ENCODE results near the gene GAK. TPM values are rescaled to one million over a fixed set of nuclear protein-coding genes. Genes with fewer than 3 reads are reported as not detected.

GAK gene
- polyA plus RNA-seq, 1 of the 3 experiments (the other 2 are of a cell fraction) = 35.9 TPM

DNA sequence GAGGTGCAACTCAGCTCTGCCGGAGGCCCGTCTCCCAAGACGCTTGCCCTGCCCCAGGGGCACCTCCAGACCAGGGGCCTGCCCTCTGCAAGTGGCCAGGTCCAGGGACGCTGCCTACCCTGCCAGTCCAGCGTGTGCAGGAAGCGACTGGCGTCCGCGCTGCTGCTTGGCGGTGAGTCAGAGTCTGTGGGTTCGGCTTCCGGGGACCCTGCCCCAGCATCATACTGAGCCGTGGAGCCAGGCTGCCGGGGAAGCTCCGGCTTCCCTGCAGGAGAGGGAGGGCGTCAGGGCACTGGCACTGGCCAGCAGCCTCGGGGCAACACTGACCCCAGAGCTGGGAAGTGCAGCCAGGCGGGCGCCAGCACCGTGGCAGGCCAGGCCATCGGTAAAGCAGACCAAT, 63.7 kb downstream of the GAK start:
- WGBS (ENCODE audit: low lambda C conversion rate) = no CpG with 5 or more reads among the region's 21 CpGs
- CTCF ChIA-PET = no interaction called here

DNA sequence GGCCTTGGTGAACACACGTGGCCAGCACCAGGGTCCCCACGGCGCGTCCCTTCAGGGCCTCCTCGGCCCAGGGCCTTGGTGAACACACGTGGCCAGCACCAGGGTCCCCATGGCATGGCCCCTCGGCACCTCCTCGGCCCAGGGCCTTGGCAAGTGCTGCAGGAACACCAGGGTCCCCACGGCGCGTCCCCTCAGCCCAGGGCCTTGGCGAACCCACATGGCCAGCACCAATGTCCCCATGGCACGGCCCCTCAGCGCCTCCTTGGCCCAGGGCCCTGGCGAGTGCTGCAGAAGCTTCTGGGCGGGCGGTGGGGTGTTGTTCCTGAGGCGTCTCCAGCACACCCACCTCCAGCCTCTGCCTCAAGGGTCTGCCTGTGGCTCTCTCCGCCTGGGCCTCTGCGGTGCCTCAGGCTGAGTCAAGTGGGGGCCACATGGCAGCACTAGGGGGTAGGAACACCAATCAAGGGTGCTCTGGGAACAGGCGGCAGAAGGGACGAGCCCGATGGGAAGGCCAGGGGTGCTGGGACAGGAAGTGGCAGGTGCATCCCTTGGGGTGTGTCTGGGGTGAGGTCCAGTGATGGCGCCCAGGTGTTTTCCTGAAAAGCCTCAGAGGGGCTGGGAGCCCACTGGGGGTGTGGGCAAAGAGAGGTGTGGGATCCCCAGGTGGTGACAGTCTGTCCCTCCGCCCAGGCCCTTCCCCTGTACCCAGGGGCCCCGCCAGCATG, 64.4 kb downstream of the GAK start:
- no peak overlapping the region for H3K9ac ChIP-seq
- H3K27ac ChIP-seq (ENCODE audit: low read depth in 2 of 2, low read length in 1 of 2) = no peak overlapping the region
- peaks cover 6% of the 10 kb centered on the region for H3F3A ChIP-seq (replicated peaks; ENCODE audit: insufficient read depth)
- no peak overlapping the region for H3K4me3 ChIP-seq (ENCODE audit: low read depth in 2 of 2, low read length in 1 of 2)
- H3K36me3 ChIP-seq (replicated peaks in 1 of 2; ENCODE audit: control insufficient read depth in 1 of 2, insufficient read depth in 2 of 2, low read length in 1 of 2) = peaks cover 11 to 45% of the 10 kb centered on the region in 2 experiments
- POLR2A ChIA-PET = no interaction called here
- H3K9me3 ChIP-seq = no peaks in the 10 kb centered on the region
- no peak overlapping the region for H3K4me2 ChIP-seq
- no peak overlapping the region for H2AFZ ChIP-seq (ENCODE audit: low read depth)
- TF ChIP-seq, protein P1, sequence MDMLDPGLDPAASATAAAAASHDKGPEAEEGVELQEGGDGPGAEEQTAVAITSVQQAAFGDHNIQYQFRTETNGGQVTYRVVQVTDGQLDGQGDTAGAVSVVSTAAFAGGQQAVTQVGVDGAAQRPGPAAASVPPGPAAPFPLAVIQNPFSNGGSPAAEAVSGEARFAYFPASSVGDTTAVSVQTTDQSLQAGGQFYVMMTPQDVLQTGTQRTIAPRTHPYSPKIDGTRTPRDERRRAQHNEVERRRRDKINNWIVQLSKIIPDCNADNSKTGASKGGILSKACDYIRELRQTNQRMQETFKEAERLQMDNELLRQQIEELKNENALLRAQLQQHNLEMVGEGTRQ (IDR thresholded peaks at IDR 0.05; ENCODE audit: borderline replicate concordance, low read depth, low read length) = no peak
- no peak for TF ChIP-seq FOXJ3 (CRISPR knock-in tag; IDR thresholded peaks at IDR 0.05)
- no peak for TF ChIP-seq RCOR1 (IDR thresholded peaks at IDR 0.05; ENCODE audit: low read length)
- TF ChIP-seq, protein P2, sequence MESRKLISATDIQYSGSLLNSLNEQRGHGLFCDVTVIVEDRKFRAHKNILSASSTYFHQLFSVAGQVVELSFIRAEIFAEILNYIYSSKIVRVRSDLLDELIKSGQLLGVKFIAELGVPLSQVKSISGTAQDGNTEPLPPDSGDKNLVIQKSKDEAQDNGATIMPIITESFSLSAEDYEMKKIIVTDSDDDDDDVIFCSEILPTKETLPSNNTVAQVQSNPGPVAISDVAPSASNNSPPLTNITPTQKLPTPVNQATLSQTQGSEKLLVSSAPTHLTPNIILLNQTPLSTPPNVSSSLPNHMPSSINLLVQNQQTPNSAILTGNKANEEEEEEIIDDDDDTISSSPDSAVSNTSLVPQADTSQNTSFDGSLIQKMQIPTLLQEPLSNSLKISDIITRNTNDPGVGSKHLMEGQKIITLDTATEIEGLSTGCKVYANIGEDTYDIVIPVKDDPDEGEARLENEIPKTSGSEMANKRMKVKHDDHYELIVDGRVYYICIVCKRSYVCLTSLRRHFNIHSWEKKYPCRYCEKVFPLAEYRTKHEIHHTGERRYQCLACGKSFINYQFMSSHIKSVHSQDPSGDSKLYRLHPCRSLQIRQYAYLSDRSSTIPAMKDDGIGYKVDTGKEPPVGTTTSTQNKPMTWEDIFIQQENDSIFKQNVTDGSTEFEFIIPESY (IDR thresholded peaks at IDR 0.05; ENCODE audit: borderline replicate concordance, low read depth) = no peak
- TF ChIP-seq, protein P3, sequence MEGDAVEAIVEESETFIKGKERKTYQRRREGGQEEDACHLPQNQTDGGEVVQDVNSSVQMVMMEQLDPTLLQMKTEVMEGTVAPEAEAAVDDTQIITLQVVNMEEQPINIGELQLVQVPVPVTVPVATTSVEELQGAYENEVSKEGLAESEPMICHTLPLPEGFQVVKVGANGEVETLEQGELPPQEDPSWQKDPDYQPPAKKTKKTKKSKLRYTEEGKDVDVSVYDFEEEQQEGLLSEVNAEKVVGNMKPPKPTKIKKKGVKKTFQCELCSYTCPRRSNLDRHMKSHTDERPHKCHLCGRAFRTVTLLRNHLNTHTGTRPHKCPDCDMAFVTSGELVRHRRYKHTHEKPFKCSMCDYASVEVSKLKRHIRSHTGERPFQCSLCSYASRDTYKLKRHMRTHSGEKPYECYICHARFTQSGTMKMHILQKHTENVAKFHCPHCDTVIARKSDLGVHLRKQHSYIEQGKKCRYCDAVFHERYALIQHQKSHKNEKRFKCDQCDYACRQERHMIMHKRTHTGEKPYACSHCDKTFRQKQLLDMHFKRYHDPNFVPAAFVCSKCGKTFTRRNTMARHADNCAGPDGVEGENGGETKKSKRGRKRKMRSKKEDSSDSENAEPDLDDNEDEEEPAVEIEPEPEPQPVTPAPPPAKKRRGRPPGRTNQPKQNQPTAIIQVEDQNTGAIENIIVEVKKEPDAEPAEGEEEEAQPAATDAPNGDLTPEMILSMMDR (IDR thresholded peaks at IDR 0.05) = no peak
- TF ChIP-seq NRF1 (IDR thresholded peaks at IDR 0.05; ENCODE audit: low read depth, low read length) = no peak
- no peaks in the 10 kb centered on the region for H3K4me1 ChIP-seq (ENCODE audit: control insufficient read depth in 1 of 2, insufficient read depth in 2 of 2, low read depth in 1 of 2, low read length in 1 of 2)
- H3K27me3 ChIP-seq (ENCODE audit: insufficient read depth) = no peaks in the 10 kb centered on the region
- DNase-seq = no peak
- no peaks in the 10 kb centered on the region for H3K9me2 ChIP-seq
- CTCF ChIA-PET = no interaction called here
- no peaks in the 10 kb centered on the region for H3K79me2 ChIP-seq (ENCODE audit: insufficient read depth)
- WGBS (ENCODE audit: low lambda C conversion rate) = 97% methylated on average over 18 of the region's 26 CpGs
- H4K20me1 ChIP-seq (ENCODE audit: insufficient read depth) = no peaks in the 10 kb centered on the region

More for the DNA sequence above, 63.7 kb downstream of the GAK start:
- TF ChIP-seq CHD2 (IDR thresholded peaks at IDR 0.05; ENCODE audit: low read length, partially characterized antibody) = no peak
- no peak for TF ChIP-seq ELF1 (IDR thresholded peaks at IDR 0.05)
- TF ChIP-seq MXI1 (IDR thresholded peaks at IDR 0.05; ENCODE audit: low read depth, low read length) = no peak
- TF ChIP-seq, protein P1 (IDR thresholded peaks at IDR 0.05; ENCODE audit: borderline replicate concordance, low read depth, low read length) = no peak
- TF ChIP-seq FOXJ3 (CRISPR knock-in tag; IDR thresholded peaks at IDR 0.05) = no peak
- TF ChIP-seq, protein P2 (IDR thresholded peaks at IDR 0.05; ENCODE audit: borderline replicate concordance, low read depth) = no peak
- TF ChIP-seq EP300 (IDR thresholded peaks at IDR 0.05; ENCODE audit: borderline replicate concordance in 1 of 2, low read depth in 1 of 2, low read length in 1 of 2) = no peak
- no peak for TF ChIP-seq SMC3 (IDR thresholded peaks at IDR 0.05; ENCODE audit: low read depth, low read length)
- TF ChIP-seq, protein P4, sequence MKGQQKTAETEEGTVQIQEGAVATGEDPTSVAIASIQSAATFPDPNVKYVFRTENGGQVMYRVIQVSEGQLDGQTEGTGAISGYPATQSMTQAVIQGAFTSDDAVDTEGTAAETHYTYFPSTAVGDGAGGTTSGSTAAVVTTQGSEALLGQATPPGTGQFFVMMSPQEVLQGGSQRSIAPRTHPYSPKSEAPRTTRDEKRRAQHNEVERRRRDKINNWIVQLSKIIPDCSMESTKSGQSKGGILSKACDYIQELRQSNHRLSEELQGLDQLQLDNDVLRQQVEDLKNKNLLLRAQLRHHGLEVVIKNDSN (IDR thresholded peaks at IDR 0.05; ENCODE audit: borderline replicate concordance, low read depth) = no peak
- TF ChIP-seq MEF2A (IDR thresholded peaks at IDR 0.05; ENCODE audit: borderline replicate concordance, low read depth) = no peak
- TF ChIP-seq RXRA (IDR thresholded peaks at IDR 0.05; ENCODE audit: borderline replicate concordance, low read depth) = no peak
- no peak for TF ChIP-seq FOSL2 (IDR thresholded peaks at IDR 0.05; ENCODE audit: borderline replicate concordance, low read depth)
- no peak for TF ChIP-seq SIN3A (IDR thresholded peaks at IDR 0.05; ENCODE audit: borderline replicate concordance, low read depth, low read length)
- TF ChIP-seq TCF12 (IDR thresholded peaks at IDR 0.05) = no peak
- no peak for TF ChIP-seq RFX5 (IDR thresholded peaks at IDR 0.05; ENCODE audit: low read length)
- no peak for TF ChIP-seq RCOR1 (IDR thresholded peaks at IDR 0.05; ENCODE audit: low read length)
- no peak for TF ChIP-seq FOXM1 (IDR thresholded peaks at IDR 0.05; ENCODE audit: low read depth)
- no peak for TF ChIP-seq YY1 (IDR thresholded peaks at IDR 0.05; ENCODE audit: low read depth)
- no peak for TF ChIP-seq EZH2phosphoT487 (IDR thresholded peaks at IDR 0.05; ENCODE audit: borderline replicate concordance, low read depth)
- peaks cover 6% of the 10 kb centered on the region for H3F3A ChIP-seq (replicated peaks; ENCODE audit: insufficient read depth)
- H3K79me2 ChIP-seq (ENCODE audit: insufficient read depth) = no peaks in the 10 kb centered on the region
- H4K20me1 ChIP-seq (ENCODE audit: insufficient read depth) = no peaks in the 10 kb centered on the region
- no peak for DNase-seq
- no peak overlapping the region for H3K27ac ChIP-seq (ENCODE audit: low read depth in 2 of 2, low read length in 1 of 2)
- no peak overlapping the region for H3K4me3 ChIP-seq (ENCODE audit: low read depth in 2 of 2, low read length in 1 of 2)
- no peaks in the 10 kb centered on the region for H3K9me2 ChIP-seq
- H3K36me3 ChIP-seq (replicated peaks in 1 of 2; ENCODE audit: control insufficient read depth in 1 of 2, insufficient read depth in 2 of 2, low read length in 1 of 2) = peaks cover 5 to 46% of the 10 kb centered on the region in 2 experiments
- H2AFZ ChIP-seq (ENCODE audit: low read depth) = no peak overlapping the region
- POLR2A ChIA-PET = no interaction called here
- no peaks in the 10 kb centered on the region for H3K4me1 ChIP-seq (ENCODE audit: control insufficient read depth in 1 of 2, insufficient read depth in 2 of 2, low read depth in 1 of 2, low read length in 1 of 2)
- H3K9me3 ChIP-seq = no peaks in the 10 kb centered on the region
- H3K4me2 ChIP-seq = no peak overlapping the region
- H3K9ac ChIP-seq = no peak overlapping the region
- no peaks in the 10 kb centered on the region for H3K27me3 ChIP-seq (ENCODE audit: insufficient read depth)

Measured in SK-N-SH (cell line).